ENCODE data around the gene C1orf116. TPM values are rescaled to one million over a fixed set of nuclear protein-coding genes. Genes with fewer than 3 reads are reported as not detected.

C1orf116 gene
- total and polyA plus RNA-seq, 4 donors, result 0.27 to 0.79 (median 0.46) TPM

GRCh38 chr1:207019661-207020060 is 12.9 kb downstream of the C1orf116 start:
- no peaks in the 10 kb centered on the region for H3K27me3 ChIP-seq (ENCODE audit: control insufficient read depth in 4 of 4, insufficient read depth in 4 of 4, low read length in 3 of 4)
- no peaks in the 10 kb centered on the region for H3K9me3 ChIP-seq (ENCODE audit: control insufficient read depth in 4 of 4, low read length in 3 of 4)
- no peak overlapping the region for H3K27ac ChIP-seq (ENCODE audit: low read depth in 1 of 2, low read length in 2 of 2)
- DNase-seq (ENCODE audit: low spot score), result no peak
- no peak for TF ChIP-seq TAF1 (conservative IDR thresholded peaks at IDR 0.05)
- no peak overlapping the region for H3K4me3 ChIP-seq (ENCODE audit: low read depth in 1 of 3, low read length in 3 of 3)
- H3K36me3 ChIP-seq (ENCODE audit: control insufficient read depth in 4 of 4, insufficient read depth in 3 of 4, low read depth in 1 of 4, low read length in 3 of 4), result no peaks in the 10 kb centered on the region
- no peak overlapping the region for H3K9ac ChIP-seq (ENCODE audit: low read depth in 1 of 2, low read length in 2 of 2)
- 58% methylated on average over 2 of the region's 2 CpGs for WGBS
- peaks cover 0 to 2% (median 0%) of the 10 kb centered on the region in 4 donors for H3K4me1 ChIP-seq (ENCODE audit: control insufficient read depth in 4 of 4, insufficient read depth in 4 of 4, low read length in 3 of 4)

- Histone ChIP-seq H3K27me3 (ENCODE audit: control insufficient read depth in 4 of 4, insufficient read depth in 4 of 4, low read length in 3 of 4) (no peaks in the 10 kb centered on the region), H3K36me3 (ENCODE audit: control insufficient read depth in 4 of 4, insufficient read depth in 3 of 4, low read depth in 1 of 4, low read length in 3 of 4) (no peaks in the 10 kb centered on the region), H3K27ac (ENCODE audit: low read depth in 1 of 2, low read length in 2 of 2) (no peak overlapping the region), H3K9me3 (ENCODE audit: control insufficient read depth in 4 of 4, low read length in 3 of 4) (no peaks in the 10 kb centered on the region), H3K4me3 (ENCODE audit: low read depth in 1 of 3, low read length in 3 of 3) (no peak overlapping the region), H3K9ac (ENCODE audit: low read depth in 1 of 2, low read length in 2 of 2) (no peak overlapping the region), H3K4me1 (ENCODE audit: control insufficient read depth in 4 of 4, insufficient read depth in 4 of 4, low read length in 3 of 4) (no peaks in the 10 kb centered on the region)
- no peak for DNase-seq (ENCODE audit: low spot score)
- WGBS, result 96% methylated on average over 2 of the region's 2 CpGs
- no peak for TF ChIP-seq ZBTB33 (IDR thresholded peaks at IDR 0.05)
- TF ChIP-seq FOXA1 (IDR thresholded peaks at IDR 0.05), result no peak
- no peak for TF ChIP-seq HNF4G (IDR thresholded peaks at IDR 0.05)
- no peak for TF ChIP-seq JUND (IDR thresholded peaks at IDR 0.05)
Observed at GRCh38 chr1:207019161-207019560, 13.4 kb downstream of the C1orf116 start.

GRCh38 chr1:207018707-207019106 is 13.8 kb downstream of the C1orf116 start:
- Histone ChIP-seq H3K36me3 (ENCODE audit: control insufficient read depth in 4 of 4, insufficient read depth in 3 of 4, low read depth in 1 of 4, low read length in 3 of 4) (no peaks in the 10 kb centered on the region), H3K9ac (ENCODE audit: low read depth in 1 of 2, low read length in 2 of 2) (no peak overlapping the region), H3K27me3 (ENCODE audit: control insufficient read depth in 4 of 4, insufficient read depth in 4 of 4, low read length in 3 of 4) (no peaks in the 10 kb centered on the region), H3K27ac (ENCODE audit: low read depth in 1 of 2, low read length in 2 of 2) (no peak overlapping the region), H3K4me1 (ENCODE audit: control insufficient read depth in 4 of 4, insufficient read depth in 4 of 4, low read length in 3 of 4) (no peaks in the 10 kb centered on the region), H3K4me3 (ENCODE audit: low read depth in 1 of 3, low read length in 3 of 3) (no peak overlapping the region), H3K9me3 (ENCODE audit: control insufficient read depth in 4 of 4, low read length in 3 of 4) (no peaks in the 10 kb centered on the region)
- 91% methylated on average over 4 of the region's 4 CpGs for WGBS
- DNase-seq (ENCODE audit: low spot score), result no peak
- TF ChIP-seq RXRA (IDR thresholded peaks at IDR 0.05) (no peak), YY1 (IDR thresholded peaks at IDR 0.05) (no peak), HNF4A (conservative IDR thresholded peaks at IDR 0.05) (no peak), GABPA (IDR thresholded peaks at IDR 0.05 in 1 of 2, conservative IDR thresholded peaks at IDR 0.05 in 1 of 2) (no peak), MAX (IDR thresholded peaks at IDR 0.05) (no peak), ATF3 (IDR thresholded peaks at IDR 0.05) (no peak), FOXA1 (IDR thresholded peaks at IDR 0.05) (no peak), FOXA2 (IDR thresholded peaks at IDR 0.05) (no peak), EGR1 (IDR thresholded peaks at IDR 0.05; ENCODE audit: low read depth in 2 of 2) (no peak), HNF4G (IDR thresholded peaks at IDR 0.05) (no peak), RAD21 (IDR thresholded peaks at IDR 0.05) (no peak), NR2F2 (IDR thresholded peaks at IDR 0.05) (no peak), SP1 (IDR thresholded peaks at IDR 0.05) (no peak), REST (IDR thresholded peaks at IDR 0.05) (no peak), ZBTB33 (IDR thresholded peaks at IDR 0.05) (no peak), JUND (IDR thresholded peaks at IDR 0.05) (no peak), TAF1 (conservative IDR thresholded peaks at IDR 0.05) (no peak), CTCF (IDR thresholded peaks at IDR 0.05; ENCODE audit: low read depth, low read length, missing input control) (no peak)
